HepG2 (cell line): Measurements from ENCODE around the gene VPS26B. TPM values are rescaled to one million over a fixed set of nuclear protein-coding genes. Genes with fewer than 3 reads are reported as not detected.
A peak's percentile ranks its signal among the peaks of the same experiment; 100 is the strongest.

Source experiments
- AGO1 ChIP-seq: fragments of 200-400 bp; formaldehyde crosslinking; IDR thresholded peaks from 2 replicates; pipeline ENCODE4 v1.6.1; 2017; ENCODE audit warnings: mild to moderate bottlenecking, low read depth, low read length, moderate library complexity; ENCODE audit not compliant: poor library complexity, severe bottlenecking
- BORCS8-MEF2B ChIP-seq: sonication (generic); formaldehyde crosslinking; IDR thresholded peaks from 2 replicates; pipeline ENCODE4 v1.8.0; 2022; ENCODE audit warnings: mild to moderate bottlenecking, missing genetic modification reagents
- GMEB1 ChIP-seq: sonication (generic); formaldehyde crosslinking; IDR thresholded peaks from 2 replicates; pipeline ENCODE4 v1.5.1; 2020; ENCODE audit warnings: missing genetic modification reagents, mild to moderate bottlenecking, borderline replicate concordance
- HNF1A ChIP-seq, 2 experiments: sonication (generic) in 1 of 2; formaldehyde crosslinking in 1 of 2; IDR thresholded peaks; 2 replicates each; pipeline versions ENCODE4 v1.4.0 to v1.6.1; 2016 to 2020; ENCODE audit warnings: borderline replicate concordance in 1 of 2, low read depth in 1 of 2, mild to moderate bottlenecking in 1 of 2, missing genetic modification reagents in 1 of 2
- IRX3 ChIP-seq: sonication (generic); formaldehyde crosslinking; IDR thresholded peaks from 2 replicates; pipeline ENCODE4 v1.8.1; 2023; ENCODE audit warnings: mild to moderate bottlenecking, low read depth, missing genetic modification reagents, borderline replicate concordance
- MIER2 ChIP-seq: IDR thresholded peaks from 2 replicates; pipeline ENCODE4 v1.6.1; 2016; ENCODE audit warnings: missing biosample characterization, missing genetic modification reagents
- MTA1 ChIP-seq: sonication (generic); formaldehyde crosslinking; IDR thresholded peaks from 2 replicates; pipeline ENCODE4 v1.4.0; 2020; ENCODE audit warnings: missing genetic modification reagents, mild to moderate bottlenecking, borderline replicate concordance
- PAWR ChIP-seq: sonication (generic); formaldehyde crosslinking; IDR thresholded peaks from 2 replicates; pipeline ENCODE4 v1.4.0; 2020; ENCODE audit warnings: missing genetic modification reagents, mild to moderate bottlenecking, borderline replicate concordance
- PRDM4 ChIP-seq: sonication (generic); formaldehyde crosslinking; IDR thresholded peaks from 2 replicates; pipeline ENCODE4 v1.9.0; 2021; ENCODE audit warnings: missing genetic modification reagents, borderline replicate concordance
- ZNF24 ChIP-seq: fragments of 450-650 bp; IDR thresholded peaks from 2 replicates; pipeline ENCODE4 v1.6.1; 2017; ENCODE audit warnings: antibody characterized with exemption, mild to moderate bottlenecking
- ZNF556 ChIP-seq: sonication (generic); formaldehyde crosslinking; IDR thresholded peaks from 2 replicates; pipeline ENCODE4 v1.4.0; 2020; ENCODE audit warnings: mild to moderate bottlenecking, missing genetic modification reagents, borderline replicate concordance
- ZNF772 ChIP-seq: sonication (generic); formaldehyde crosslinking; IDR thresholded peaks from 2 replicates; pipeline ENCODE4 v1.5.0; 2020; ENCODE audit warnings: mild to moderate bottlenecking, missing genetic modification reagents
- ZNF775 ChIP-seq: sonication (generic); formaldehyde crosslinking; IDR thresholded peaks from 2 replicates; pipeline ENCODE4 v1.4.0; 2020; ENCODE audit warnings: missing genetic modification reagents, mild to moderate bottlenecking, moderate library complexity, borderline replicate concordance
- ZNF839 ChIP-seq: sonication (generic); formaldehyde crosslinking; IDR thresholded peaks from 2 replicates; pipeline ENCODE4 v1.4.0; 2020; ENCODE audit warnings: missing genetic modification reagents, mild to moderate bottlenecking, borderline replicate concordance
- polyA plus RNA-seq, 8 experiments: library from polyadenylated mRNA; depleted of rRNA in 3 of 8; stranded (reverse) in 7 of 8; unstranded in 1 of 8; fragments of >200 nt; fragmentation: Illumina TruSeq in 4 of 8; extraction: Trizol in 4 of 8; gene quantifications; 2 replicates each; pipeline versions ENCODE4 v1.2.1 to v1.2.3, GENCODE V29; 2011 to 2016; ENCODE audit warnings: low read depth in 4 of 8, missing spikeins in 1 of 8, mixed read lengths in 1 of 8; ENCODE audit not compliant: insufficient read depth in 1 of 8
- total RNA-seq, 5 experiments: library from RNA; depleted of rRNA; stranded (reverse); fragments of >200 nt; fragmentation: Illumina TruSeq; extraction: Trizol; gene quantifications; 2 replicates each; pipeline ENCODE4 v1.2.3, GENCODE V29; 2016; ENCODE audit warnings: low read depth in 1 of 5
- TF ChIP-seq, protein P1 (sequence below): sonication (generic); formaldehyde crosslinking; IDR thresholded peaks from 2 replicates; pipeline ENCODE4 v1.5.1; 2020; ENCODE audit warnings: mild to moderate bottlenecking, missing genetic modification reagents, borderline replicate concordance
- TF ChIP-seq, protein P2 (sequence below): sonication (generic); formaldehyde crosslinking; IDR thresholded peaks from 2 replicates; pipeline ENCODE4 v1.8.0; 2022; ENCODE audit warnings: mild to moderate bottlenecking, missing genetic modification reagents, moderate library complexity

Gene VPS26B
- total and polyA plus RNA-seq, 2 of the 13 experiments (the other 11 are each of a cell fraction or from before 2014, with no cell fraction given): 20.2 to 23.2 TPM

DNA sequence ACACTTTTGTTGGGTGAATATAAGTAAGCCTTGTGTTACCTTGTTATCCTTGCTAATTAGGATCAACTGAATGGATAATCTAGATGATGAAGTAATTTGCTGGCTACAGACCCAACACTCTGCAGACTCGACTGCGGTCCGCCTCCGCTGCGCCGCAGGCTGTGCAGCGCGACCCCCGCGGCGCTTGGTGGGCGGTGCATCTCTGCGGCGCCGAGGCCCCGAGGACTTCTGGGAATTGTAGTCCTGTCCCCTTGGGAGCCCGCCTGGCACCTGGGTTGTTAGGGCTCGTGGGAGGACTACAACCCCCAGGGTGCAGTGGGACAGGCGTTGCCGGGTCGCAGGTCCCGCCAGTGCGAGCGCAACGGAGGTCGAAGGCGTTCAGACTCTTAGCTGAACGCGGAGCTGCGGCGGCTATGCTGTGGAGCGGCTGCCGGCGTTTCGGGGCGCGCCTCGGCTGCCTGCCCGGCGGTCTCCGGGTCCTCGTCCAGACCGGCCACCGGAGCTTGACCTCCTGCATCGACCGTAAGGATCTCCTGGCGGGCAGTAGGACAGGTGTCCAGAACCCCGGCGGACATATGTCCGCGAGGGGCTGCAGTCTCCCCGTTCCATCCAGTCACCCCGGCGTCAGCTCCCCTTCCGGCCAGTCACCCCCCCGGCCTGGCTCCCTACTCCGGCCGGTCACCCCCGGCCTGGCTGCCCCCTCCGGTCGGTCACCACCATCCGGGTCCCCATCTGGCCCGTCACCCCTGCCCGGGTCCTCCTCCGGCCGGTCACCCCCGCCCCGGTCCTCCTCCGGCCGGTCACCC, 28.9 kb downstream of the VPS26B start, which contains the start of the genes ACAD8 and THYN1 (continued):
- TF ChIP-seq HNF1A (IDR thresholded peaks at IDR 0.05; ENCODE audit: low read depth) (no peak), HNF1A (CRISPR knock-in tag; IDR thresholded peaks at IDR 0.05; ENCODE audit: borderline replicate concordance) (peak; percentile 36; the same call in 1 of the 2 replicates), GMEB1 (CRISPR knock-in tag) (peak; percentile 99), IRX3 (CRISPR knock-in tag) (no peak), MIER2 (CRISPR knock-in tag) (no peak; the same call in 1 of the 2 replicates), BORCS8-MEF2B (CRISPR knock-in tag) (no peak), ZNF772 (CRISPR knock-in tag) (peak; percentile 3; the same call in 1 of the 2 replicates), MTA1 (CRISPR knock-in tag) (no peak), PAWR (CRISPR knock-in tag) (no peak), ZNF24 (no peak), ZNF556 (CRISPR knock-in tag) (peak; percentile 38; the same call in 1 of the 2 replicates), ZNF775 (CRISPR knock-in tag) (no peak), AGO1 (peak; percentile 40), ZNF839 (no peak), PRDM4 (CRISPR knock-in tag) (no peak)
- TF ChIP-seq, protein P1, sequence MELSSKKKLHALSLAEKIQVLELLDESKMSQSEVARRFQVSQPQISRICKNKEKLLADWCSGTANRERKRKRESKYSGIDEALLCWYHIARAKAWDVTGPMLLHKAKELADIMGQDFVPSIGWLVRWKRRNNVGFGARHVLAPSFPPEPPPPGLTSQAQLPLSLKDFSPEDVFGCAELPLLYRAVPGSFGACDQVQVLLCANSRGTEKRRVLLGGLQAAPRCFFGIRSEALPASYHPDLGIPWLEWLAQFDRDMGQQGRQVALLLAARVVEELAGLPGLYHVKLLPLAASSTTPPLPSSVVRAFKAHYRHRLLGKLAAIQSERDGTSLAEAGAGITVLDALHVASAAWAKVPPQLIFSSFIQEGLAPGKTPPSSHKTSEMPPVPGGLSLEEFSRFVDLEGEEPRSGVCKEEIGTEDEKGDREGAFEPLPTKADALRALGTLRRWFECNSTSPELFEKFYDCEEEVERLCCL: no peak
- TF ChIP-seq, protein P2, sequence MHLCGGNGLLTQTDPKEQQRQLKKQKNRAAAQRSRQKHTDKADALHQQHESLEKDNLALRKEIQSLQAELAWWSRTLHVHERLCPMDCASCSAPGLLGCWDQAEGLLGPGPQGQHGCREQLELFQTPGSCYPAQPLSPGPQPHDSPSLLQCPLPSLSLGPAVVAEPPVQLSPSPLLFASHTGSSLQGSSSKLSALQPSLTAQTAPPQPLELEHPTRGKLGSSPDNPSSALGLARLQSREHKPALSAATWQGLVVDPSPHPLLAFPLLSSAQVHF (CRISPR knock-in tag): no peak
